BLaER1 treated with 17β-estradiol and CSF1 and Interleukin-3, amounts not matched to agents 10 nM and 100 nM (cell line): ENCODE results near the gene KCNJ12.

Experiments
- H3K27ac ChIP-seq, 11 experiments: shearing (Covaris generic); formaldehyde crosslinking; 2 replicates each; pipeline ENCODE4 v1.8.1; 2022
- H3K27me3 ChIP-seq, 11 experiments: shearing (Covaris generic); formaldehyde crosslinking; 2 replicates each; pipeline ENCODE4 v1.8.1; 2022
- H3K36me3 ChIP-seq, 11 experiments: shearing (Covaris generic); formaldehyde crosslinking; 2 replicates each; pipeline ENCODE4 v1.8.1; 2022
- H3K4me1 ChIP-seq, 10 experiments: shearing (Covaris generic); formaldehyde crosslinking; 2 replicates each; pipeline ENCODE4 v1.8.1; 2022
- H3K4me2 ChIP-seq, 11 experiments: shearing (Covaris generic); formaldehyde crosslinking; 2 replicates each; pipeline ENCODE4 v1.8.1; 2022
- H3K4me3 ChIP-seq, 10 experiments: shearing (Covaris generic); formaldehyde crosslinking; 2 replicates each; pipeline ENCODE4 v1.8.1; 2022
- H3K9ac ChIP-seq, 11 experiments: shearing (Covaris generic); formaldehyde crosslinking; 2 replicates each; pipeline ENCODE4 v1.8.1; 2022
- H3K9me3 ChIP-seq, 11 experiments: shearing (Covaris generic); formaldehyde crosslinking; replicated peaks in 1 of 11; 2 replicates each; pipeline ENCODE4 v1.8.1; 2022
- H4K20me1 ChIP-seq, 11 experiments: shearing (Covaris generic); formaldehyde crosslinking; 2 replicates each; pipeline ENCODE4 v1.8.1; 2022
- Cebpa-rat ChIP-seq, 11 experiments: shearing (Covaris generic); IDR thresholded peaks; 2 replicates each; pipeline ENCODE4 v1.8.1; 2022

Gene KCNJ12

GRCh38 chr17:21378553-21378952, 2.4 kb downstream of the KCNJ12 start:
- Histone ChIP-seq H4K20me1 (peaks cover 0 to 63% (median 52%) of the 10 kb centered on the region in 11 experiments; a peak in 18 of 22 replicates), H3K4me1 (peaks cover 47 to 100% (median 91%) of the 10 kb centered on the region in 10 experiments), H3K4me3 (peak overlapping the region; percentile 57 to 86 (median 69); a peak in 19 of 20 replicates), H3K27ac (peak overlapping the region in 8 of 11 experiments; percentile 68 to 88 (median 78); a peak in 17 of 22 replicates), H3K4me2 (peak overlapping the region; percentile 97 to 100 (median 99)), H3K9me3 (no peaks in the 10 kb centered on the region), H3K27me3 (peaks cover 0 to 50% (median 0%) of the 10 kb centered on the region in 11 experiments; a peak in 9 of 22 replicates), H3K9ac (peak overlapping the region; percentile 44 to 88 (median 77); a peak in 19 of 22 replicates), H3K36me3 (peaks cover 0 to 29% (median 0%) of the 10 kb centered on the region in 11 experiments; a peak in 6 of 22 replicates)
- TF ChIP-seq Cebpa-rat (IDR thresholded peaks at IDR 0.05) = no peak

- Histone ChIP-seq H3K27me3 (peaks cover 0 to 45% (median 0%) of the 10 kb centered on the region in 11 experiments; a peak in 9 of 22 replicates), H3K9me3 (no peaks in the 10 kb centered on the region), H3K4me3 (peak overlapping the region in 4 of 10 experiments; percentile 70 to 86 (median 78); a peak in 6 of 20 replicates), H3K4me1 (peaks cover 43 to 100% (median 88%) of the 10 kb centered on the region in 10 experiments), H4K20me1 (peaks cover 0 to 68% (median 55%) of the 10 kb centered on the region in 11 experiments; a peak in 17 of 22 replicates), H3K27ac (peak overlapping the region in 3 of 11 experiments; percentile 10 to 88 (median 80); a peak in 2 of 22 replicates), H3K4me2 (peak overlapping the region; percentile 97 to 100 (median 99); a peak in 20 of 22 replicates), H3K9ac (peak overlapping the region in 4 of 11 experiments; percentile 82 to 88 (median 88); a peak in 8 of 22 replicates), H3K36me3 (peaks cover 0 to 31% (median 0%) of the 10 kb centered on the region in 11 experiments; a peak in 6 of 22 replicates)
- TF ChIP-seq Cebpa-rat (IDR thresholded peaks at IDR 0.05) = no peak
Measured at GRCh38 chr17:21379080-21379711, 3.0 kb downstream of the KCNJ12 start.

- Histone ChIP-seq H3K4me3 (no peak overlapping the region; a peak in 1 of 20 replicates), H3K27ac (peak overlapping the region in 6 of 11 experiments; percentile 5 to 52 (median 24); a peak in 7 of 22 replicates), H4K20me1 (peaks cover 0 to 82% (median 57%) of the 10 kb centered on the region in 11 experiments; a peak in 16 of 22 replicates), H3K9me3 (no peaks in the 10 kb centered on the region), H3K27me3 (peaks cover 0 to 30% (median 0%) of the 10 kb centered on the region in 11 experiments; a peak in 9 of 22 replicates), H3K4me1 (peaks cover 28 to 97% (median 85%) of the 10 kb centered on the region in 10 experiments), H3K4me2 (peak overlapping the region in 10 of 11 experiments; percentile 15 to 100 (median 98); a peak in 18 of 22 replicates), H3K36me3 (peaks cover 0 to 39% (median 0%) of the 10 kb centered on the region in 11 experiments; a peak in 8 of 22 replicates), H3K9ac (peak overlapping the region in 4 of 11 experiments; percentile 62 to 88 (median 85); a peak in 7 of 22 replicates)
- TF ChIP-seq Cebpa-rat (IDR thresholded peaks at IDR 0.05) = no peak
Measured at GRCh38 chr17:21380659-21381058, 4.5 kb downstream of the KCNJ12 start.

DNA sequence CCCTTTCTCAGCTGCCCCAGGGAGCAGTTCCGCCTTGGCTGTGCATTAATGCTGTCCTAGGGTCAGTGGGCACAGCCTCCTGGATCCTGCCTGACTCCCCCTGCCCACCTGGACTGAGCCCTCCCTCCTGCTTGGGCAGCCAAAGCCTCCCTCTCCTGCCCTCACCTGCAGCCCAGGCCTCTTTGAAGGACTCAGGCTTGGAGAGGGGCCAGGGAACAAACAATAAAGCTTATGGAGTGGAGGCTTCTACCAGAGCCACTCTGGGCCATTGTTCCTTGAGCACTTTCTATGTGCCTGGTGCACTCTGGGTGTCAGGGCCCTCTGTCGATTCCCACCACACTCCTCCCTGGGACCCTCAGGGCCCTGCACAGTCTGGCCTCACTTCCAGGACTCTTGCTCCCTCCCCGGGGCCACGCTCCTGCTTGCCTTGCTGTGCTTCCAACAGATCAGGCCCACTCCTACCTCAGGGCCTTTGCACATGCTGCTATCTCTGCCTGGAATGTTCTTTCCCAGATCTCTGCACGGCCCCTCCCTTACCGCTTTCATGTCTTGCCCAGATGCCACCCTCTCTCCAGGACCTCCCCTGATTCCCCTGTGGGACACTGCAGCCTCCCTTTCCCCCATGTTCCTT, 5.0 kb downstream of the KCNJ12 start:
- no peak overlapping the region; a peak in 1 of 20 replicates for H3K4me3 ChIP-seq
- peaks cover 23 to 97% (median 86%) of the 10 kb centered on the region in 10 experiments for H3K4me1 ChIP-seq
- peaks cover 0 to 25% (median 0%) of the 10 kb centered on the region in 11 experiments; a peak in 9 of 22 replicates for H3K27me3 ChIP-seq
- no peaks in the 10 kb centered on the region for H3K9me3 ChIP-seq
- H3K36me3 ChIP-seq = peaks cover 0 to 44% (median 0%) of the 10 kb centered on the region in 11 experiments; a peak in 8 of 22 replicates
- peak overlapping the region in 4 of 11 experiments; percentile 62 to 88 (median 85); a peak in 5 of 22 replicates for H3K9ac ChIP-seq
- H3K4me2 ChIP-seq = peak overlapping the region in 9 of 11 experiments; percentile 23 to 100 (median 98); a peak in 17 of 22 replicates
- no peak for TF ChIP-seq Cebpa-rat (IDR thresholded peaks at IDR 0.05)
- H3K27ac ChIP-seq = peak overlapping the region in 6 of 11 experiments; percentile 5 to 52 (median 24); a peak in 7 of 22 replicates
- H4K20me1 ChIP-seq = peaks cover 0 to 88% (median 57%) of the 10 kb centered on the region in 11 experiments; a peak in 16 of 22 replicates

DNA sequence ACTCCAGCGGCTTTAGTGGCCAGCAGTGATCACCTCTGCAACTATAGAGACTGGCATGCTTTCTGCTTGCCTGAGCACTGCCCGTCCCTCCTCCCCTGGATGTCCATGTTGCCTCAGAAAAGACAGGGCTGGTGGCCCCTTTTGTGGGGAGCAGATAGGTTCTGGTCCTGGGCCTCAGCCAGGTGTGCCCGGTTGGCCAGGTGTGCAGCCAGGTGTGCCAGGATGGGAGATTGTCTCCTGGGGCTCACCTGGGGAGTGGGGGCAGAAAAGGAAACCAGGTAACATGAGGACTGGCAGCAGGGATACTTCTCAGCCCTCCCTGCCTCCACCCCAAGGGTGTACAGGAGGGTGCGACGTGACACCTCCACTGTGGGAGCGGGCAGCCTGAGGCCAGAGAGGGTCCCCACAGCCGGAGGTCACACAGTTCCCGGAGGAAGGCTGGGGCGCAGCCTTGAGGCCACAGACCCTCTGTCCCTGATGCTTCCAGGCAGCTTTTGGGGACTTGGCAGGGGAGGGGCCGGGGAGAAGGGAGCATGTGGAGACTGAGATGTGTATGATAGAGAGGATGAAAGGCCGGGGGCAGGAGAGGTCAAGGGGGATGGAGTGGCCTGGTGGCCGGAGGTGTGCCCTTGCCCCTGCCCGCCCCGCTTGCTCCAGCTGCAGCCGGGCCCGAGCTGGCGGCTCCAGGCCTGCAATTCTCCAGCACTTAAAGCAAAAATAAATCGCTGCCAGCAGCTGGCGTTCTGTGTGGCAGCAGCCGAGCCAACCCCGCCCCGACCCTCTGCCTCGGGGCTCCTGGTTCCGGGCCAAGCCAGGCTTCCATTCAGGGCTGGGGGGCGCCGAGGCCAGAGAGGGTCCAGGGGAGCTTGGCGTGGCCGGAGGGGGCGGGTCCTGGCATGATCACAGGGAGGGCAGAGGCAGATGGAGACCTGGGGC, 6.7 kb downstream of the KCNJ12 start:
- H3K4me2 ChIP-seq = peak overlapping the region in 5 of 11 experiments; percentile 16 to 100 (median 30); a peak in 5 of 22 replicates
- no peak overlapping the region for H3K4me3 ChIP-seq
- H3K9ac ChIP-seq = peak overlapping the region in 3 of 11 experiments; percentile 18 to 34 (median 32); a peak in 5 of 22 replicates
- peaks cover 0 to 8% (median 0%) of the 10 kb centered on the region in 11 experiments; a peak in 8 of 22 replicates for H3K27me3 ChIP-seq
- peaks cover 9 to 97% (median 93%) of the 10 kb centered on the region in 10 experiments for H3K4me1 ChIP-seq
- no peak for TF ChIP-seq Cebpa-rat (IDR thresholded peaks at IDR 0.05)
- H3K27ac ChIP-seq = peak overlapping the region in 2 of 11 experiments; percentile 10 to 12; a peak in 2 of 22 replicates
- peaks cover 0 to 52% (median 0%) of the 10 kb centered on the region in 11 experiments; a peak in 8 of 22 replicates for H3K36me3 ChIP-seq
- H3K9me3 ChIP-seq = no peaks in the 10 kb centered on the region
- peaks cover 0 to 100% (median 57%) of the 10 kb centered on the region in 11 experiments; a peak in 16 of 22 replicates for H4K20me1 ChIP-seq

GRCh38 chr17:21385281-21385845, 9.2 kb downstream of the KCNJ12 start:
- Histone ChIP-seq H3K9ac (peak overlapping the region in 5 of 11 experiments; percentile 1 to 44 (median 33); a peak in 5 of 22 replicates), H3K4me2 (peak overlapping the region in 8 of 11 experiments; percentile 20 to 90 (median 84); a peak in 14 of 22 replicates), H3K4me1 (peaks cover 0 to 97% (median 93%) of the 10 kb centered on the region in 10 experiments; a peak in 18 of 20 replicates), H3K4me3 (no peak overlapping the region), H3K36me3 (peaks cover 0 to 49% (median 0%) of the 10 kb centered on the region in 11 experiments; a peak in 8 of 22 replicates), H3K27me3 (no peaks in the 10 kb centered on the region), H4K20me1 (peaks cover 0 to 100% (median 38%) of the 10 kb centered on the region in 11 experiments; a peak in 15 of 22 replicates), H3K9me3 (no peaks in the 10 kb centered on the region), H3K27ac (peak overlapping the region in 5 of 11 experiments; percentile 7 to 44 (median 18); a peak in 5 of 22 replicates)
- no peak for TF ChIP-seq Cebpa-rat (IDR thresholded peaks at IDR 0.05)

- Histone ChIP-seq H3K9ac (peak overlapping the region in 4 of 11 experiments; percentile 50 to 64 (median 60); a peak in 3 of 22 replicates), H3K27me3 (no peaks in the 10 kb centered on the region), H3K9me3 (no peaks in the 10 kb centered on the region), H3K27ac (peak overlapping the region in 4 of 11 experiments; percentile 38 to 70 (median 50); a peak in 6 of 22 replicates), H3K4me1 (peaks cover 16 to 97% (median 94%) of the 10 kb centered on the region in 10 experiments), H3K4me3 (no peak overlapping the region), H4K20me1 (peaks cover 0 to 100% (median 37%) of the 10 kb centered on the region in 11 experiments; a peak in 16 of 22 replicates), H3K4me2 (peak overlapping the region; percentile 1 to 90 (median 81); a peak in 19 of 22 replicates), H3K36me3 (peaks cover 0 to 51% (median 0%) of the 10 kb centered on the region in 11 experiments; a peak in 8 of 22 replicates)
- no peak for TF ChIP-seq Cebpa-rat (IDR thresholded peaks at IDR 0.05)
Measured at GRCh38 chr17:21387616-21388015, 11.5 kb downstream of the KCNJ12 start.
